Lower leg skin (tissue), 4 donors: ENCODE measurements around the gene TSPYL1. TPM values are rescaled to one million over a fixed set of nuclear protein-coding genes. Genes with fewer than 3 reads are reported as not detected.

ENCODE experiments used
- DNase-seq, 2 donors: peaks; one replicate each; pipeline ENCODE4 v3.0.0-alpha.2; 2019; ENCODE audit warnings: low spot score in 2 of 2
- H3K4me3 ChIP-seq: fragments of 200-600 bp; sonication (generic); 2 replicates; pipeline ENCODE4 v1.5.1; 2017; ENCODE audit warnings: mild to moderate bottlenecking, low read depth; ENCODE audit not compliant: poor library complexity, severe bottlenecking
- POLR2A ChIP-seq, 2 donors: fragments of 450-650 bp; IDR thresholded peaks; one replicate each; pipeline ENCODE4 v1.6.1; 2016 to 2017; ENCODE audit warnings: antibody characterized with exemption in 2 of 2, mild to moderate bottlenecking in 1 of 2, moderate library complexity in 1 of 2
- WGBS, 2 donors: methylation state at CpG; one replicate each; pipeline ENCODE4 v1.1.5; 2018; 5-methylcytosine and 5-hydroxymethylcytosine counted together
- intact Hi-C: fragments of 100-400 bp; cut with DNase I; formaldehyde crosslinking; loops from one replicate; pipeline ENCODE4 v1.15.0; 2023; ENCODE audit warnings: low total_unique reads
- total RNA-seq, 4 donors: library from RNA; depleted of rRNA; stranded (reverse); fragments of >200 nt; gene quantifications; one replicate each; pipeline ENCODE4 v1.1.0, GENCODE V29; 2016
- TF ChIP-seq, protein P1 (sequence below), 3 donors: fragments of 450-650 bp; IDR thresholded peaks; one replicate each; pipeline ENCODE4 v1.5.1; 2016; ENCODE audit warnings: antibody characterized with exemption in 3 of 3, mild to moderate bottlenecking in 3 of 3, moderate library complexity in 2 of 3

Gene TSPYL1
- total RNA-seq, 4 donors from 2014 or later = 57.2 to 75.3 (median 65.6) TPM

GRCh38 chr6:116253505-116254296 is 26.0 kb downstream of the TSPYL1 start, which contains the start of gene TSPYL4:
TSPYL4 (minus strand) TSS chr6:116254075; CDS start chr6:116254008, 67 bp downstream.
- peak within 1 kb of the TSS; percentile 99 for H3K4me3 ChIP-seq
- TF ChIP-seq POLR2A (IDR thresholded peaks at IDR 0.05) = no peak
- TF ChIP-seq, protein P1, sequence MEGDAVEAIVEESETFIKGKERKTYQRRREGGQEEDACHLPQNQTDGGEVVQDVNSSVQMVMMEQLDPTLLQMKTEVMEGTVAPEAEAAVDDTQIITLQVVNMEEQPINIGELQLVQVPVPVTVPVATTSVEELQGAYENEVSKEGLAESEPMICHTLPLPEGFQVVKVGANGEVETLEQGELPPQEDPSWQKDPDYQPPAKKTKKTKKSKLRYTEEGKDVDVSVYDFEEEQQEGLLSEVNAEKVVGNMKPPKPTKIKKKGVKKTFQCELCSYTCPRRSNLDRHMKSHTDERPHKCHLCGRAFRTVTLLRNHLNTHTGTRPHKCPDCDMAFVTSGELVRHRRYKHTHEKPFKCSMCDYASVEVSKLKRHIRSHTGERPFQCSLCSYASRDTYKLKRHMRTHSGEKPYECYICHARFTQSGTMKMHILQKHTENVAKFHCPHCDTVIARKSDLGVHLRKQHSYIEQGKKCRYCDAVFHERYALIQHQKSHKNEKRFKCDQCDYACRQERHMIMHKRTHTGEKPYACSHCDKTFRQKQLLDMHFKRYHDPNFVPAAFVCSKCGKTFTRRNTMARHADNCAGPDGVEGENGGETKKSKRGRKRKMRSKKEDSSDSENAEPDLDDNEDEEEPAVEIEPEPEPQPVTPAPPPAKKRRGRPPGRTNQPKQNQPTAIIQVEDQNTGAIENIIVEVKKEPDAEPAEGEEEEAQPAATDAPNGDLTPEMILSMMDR (IDR thresholded peaks at IDR 0.05) = no peak
- WGBS, 2 donors = 1 to 2% methylated on average over 48 to 52 of the region's 53 CpGs
- intact Hi-C loops = no loop called here
- peak; percentile 95 to 99 for DNase-seq

DNA sequence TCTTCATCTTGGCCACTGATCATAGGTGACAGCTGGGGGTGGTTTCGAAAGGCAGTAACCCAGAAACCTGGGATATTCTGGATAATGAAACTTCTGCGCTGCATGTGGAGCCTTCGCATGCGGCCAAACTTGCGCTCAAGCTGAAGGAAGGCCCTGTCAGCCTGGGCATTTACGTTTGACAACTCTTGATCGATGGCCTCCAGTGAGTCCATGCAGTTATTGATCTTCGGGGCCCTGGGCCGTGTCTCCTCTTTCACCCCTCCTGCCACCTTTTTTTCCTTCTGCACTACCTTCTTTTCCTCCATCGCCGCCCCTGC is 26.6 kb downstream of the TSPYL1 start:
- WGBS, 2 donors = 33 to 34% methylated on average over 11 of the region's 11 CpGs
- TF ChIP-seq, protein P1 (IDR thresholded peaks at IDR 0.05) = no peak
- TF ChIP-seq POLR2A (IDR thresholded peaks at IDR 0.05) = no peak
- intact Hi-C loops = no loop called here
- DNase-seq = no peak
- peak overlapping the region; percentile 99 for H3K4me3 ChIP-seq

DNA sequence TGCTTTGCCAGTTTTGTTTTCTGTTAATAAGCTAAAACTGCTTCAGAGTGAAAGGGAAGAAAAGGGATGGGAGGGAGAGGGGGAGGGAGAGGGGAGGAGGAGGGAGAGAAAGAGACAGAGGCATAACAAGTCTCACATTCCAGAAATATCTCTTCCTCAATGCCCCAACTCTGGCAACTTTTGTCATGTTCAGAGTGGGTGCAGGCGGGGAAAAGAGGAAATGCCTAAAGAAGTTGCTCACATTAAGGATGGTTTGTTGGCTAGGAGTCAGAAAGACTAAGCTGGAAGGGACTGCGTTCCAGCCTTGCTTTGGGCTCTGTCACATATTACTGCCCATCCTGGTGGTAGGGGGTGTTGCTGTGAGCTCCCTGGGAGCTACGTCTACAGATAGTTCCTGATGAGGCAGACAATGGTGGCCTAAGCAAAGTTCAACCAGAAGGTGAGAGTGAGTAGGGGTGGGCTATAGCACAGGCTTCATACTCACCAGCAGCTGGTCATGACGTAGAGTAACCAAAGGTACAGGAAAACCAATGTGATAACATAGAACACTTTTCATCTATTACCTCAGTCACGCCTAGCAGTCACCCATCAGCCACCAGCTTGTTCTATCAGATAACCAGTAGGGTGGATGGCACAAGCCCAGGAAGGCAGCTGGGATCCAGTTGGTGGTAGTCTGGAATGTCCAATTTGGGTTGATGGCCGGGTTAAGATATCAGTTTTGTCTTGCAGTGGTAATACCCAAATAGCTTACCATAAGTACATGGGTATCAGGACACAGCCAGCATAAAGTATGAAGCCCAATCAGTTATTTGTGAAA is 28.0 kb downstream of the TSPYL1 start:
- 68 to 82% methylated on average over 6 of the region's 6 CpGs for WGBS, 2 donors
- intact Hi-C loops = no loop called here
- DNase-seq = no peak
- no peak overlapping the region for H3K4me3 ChIP-seq
- TF ChIP-seq, protein P1 (IDR thresholded peaks at IDR 0.05) = no peak
- TF ChIP-seq POLR2A (IDR thresholded peaks at IDR 0.05) = no peak

GRCh38 chr6:116248577-116248976 is 31.2 kb downstream of the TSPYL1 start:
- intact Hi-C loops = no loop called here
- 93 to 99% methylated on average over 2 of the region's 2 CpGs for WGBS, 2 donors
- no peak for DNase-seq
- no peak overlapping the region for H3K4me3 ChIP-seq
- no peak for TF ChIP-seq POLR2A (IDR thresholded peaks at IDR 0.05)
- TF ChIP-seq, protein P1 (IDR thresholded peaks at IDR 0.05) = no peak

GRCh38 chr6:116247285-116247684 is 32.4 kb downstream of the TSPYL1 start:
- H3K4me3 ChIP-seq = no peak overlapping the region
- no peak for TF ChIP-seq POLR2A (IDR thresholded peaks at IDR 0.05)
- TF ChIP-seq, protein P1 (IDR thresholded peaks at IDR 0.05) = no peak
- intact Hi-C loops = no loop called here
- no peak for DNase-seq
